Measurements from ENCODE around the gene ADGRA1. TPM values are rescaled to one million over a fixed set of nuclear protein-coding genes. Genes with fewer than 3 reads are reported as not detected.
A peak's percentile ranks its signal among the peaks of the same experiment; 100 is the strongest.

The ADGRA1 gene
- polyA plus RNA-seq, 3 donors, result not detected

DNA sequence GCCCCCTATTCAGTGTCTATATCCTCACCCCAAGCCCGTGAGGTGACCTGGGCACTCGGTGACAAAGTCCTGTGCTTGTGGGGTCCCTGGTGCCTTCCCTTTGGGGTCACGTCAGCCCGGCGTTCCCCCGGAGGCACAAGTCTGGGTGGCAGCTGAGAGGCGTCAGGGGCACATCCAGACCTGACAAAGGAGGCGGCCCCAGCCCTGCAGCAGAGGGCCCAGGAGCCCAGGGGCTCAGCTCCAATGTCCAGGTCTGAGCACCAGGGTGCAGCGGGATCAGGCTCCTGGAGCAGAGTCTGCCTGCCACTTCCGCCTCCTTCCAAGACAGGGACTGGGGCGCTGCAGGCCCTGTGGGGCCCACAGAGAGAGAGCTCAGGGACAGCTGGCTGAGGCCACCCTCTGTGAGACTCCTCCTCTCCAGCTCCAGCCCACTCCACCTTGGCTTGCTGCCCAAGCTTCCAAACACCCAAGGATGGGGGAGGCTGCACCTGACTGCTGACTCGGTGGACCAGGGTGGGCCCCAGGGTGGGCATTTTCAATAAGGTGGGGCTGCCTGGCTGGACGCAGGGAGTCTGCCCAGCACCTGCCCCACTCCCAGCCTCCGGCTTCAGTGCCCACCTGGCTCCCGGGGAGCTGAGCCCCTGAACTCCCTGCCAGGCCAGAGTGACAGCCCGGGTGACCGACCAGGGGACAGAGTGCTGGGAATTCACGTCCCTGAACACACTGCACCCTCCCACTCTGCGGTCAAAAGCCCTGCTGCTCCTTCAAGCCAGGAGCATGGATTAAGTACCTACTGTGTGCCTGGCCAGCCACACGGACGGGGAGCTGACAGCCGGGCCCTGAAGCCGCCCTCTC is 71.3 kb downstream of the ADGRA1 start:
- no peak overlapping the region for H3K4me2 ChIP-seq (replicated peaks; ENCODE audit: extremely low read depth, low read length, poor library complexity, severe bottlenecking)
- no peak for DNase-seq
- 68% methylated on average over 17 of the region's 23 CpGs for WGBS (ENCODE audit: insufficient coverage)
- Mint-ChIP-seq H3K4me3 (peak overlapping the region in 1 of 2 donors; percentile 57), H3K9me3 (peaks cover 0 to 3% (median 0%) of the 10 kb centered on the region in 7 donors), H3K4me1 (no peaks in the 10 kb centered on the region), H3K27ac (no peak overlapping the region), H3K36me3 (no peaks in the 10 kb centered on the region), H3K27me3 (ENCODE audit: low read depth in 3 of 3) (peaks cover 30 to 54% (median 38%) of the 10 kb centered on the region in 3 donors)
- H3K79me2 ChIP-seq (ENCODE audit: insufficient read depth, low read length), result no peaks in the 10 kb centered on the region
- H2AFZ ChIP-seq (ENCODE audit: insufficient read depth, low read depth, low read length, poor library complexity, severe bottlenecking), result no peak overlapping the region
- no peak overlapping the region for H3K4me3 ChIP-seq (replicated peaks in 1 of 3; ENCODE audit: low read depth in 2 of 3, low read length in 3 of 3)
- no peaks in the 10 kb centered on the region for H4K20me1 ChIP-seq (ENCODE audit: insufficient read depth, low read length)
- peaks cover 13 to 41% of the 10 kb centered on the region in 2 donors for H3K27me3 ChIP-seq (ENCODE audit: control insufficient read depth in 2 of 2, insufficient read depth in 2 of 2, low read length in 2 of 2)
- no peaks in the 10 kb centered on the region for H3K36me3 ChIP-seq (replicated peaks in 1 of 2; ENCODE audit: control insufficient read depth in 1 of 2, insufficient read depth in 2 of 2, low read length in 2 of 2)
- H3K4me1 ChIP-seq (ENCODE audit: control insufficient read depth in 1 of 2, insufficient read depth in 2 of 2, low read length in 2 of 2), result peaks cover 0 to 3% of the 10 kb centered on the region in 2 donors
- intact Hi-C loops (cut with micrococcal nuclease), result no loop called here
- TF ChIP-seq CTCF (IDR thresholded peaks at IDR 0.05), result no peak
- no peaks in the 10 kb centered on the region for H3K9me3 ChIP-seq (replicated peaks in 1 of 2; ENCODE audit: control insufficient read depth in 1 of 2, insufficient read depth in 1 of 2, low read length in 2 of 2)
- H3K27ac ChIP-seq (ENCODE audit: low read depth in 1 of 2, low read length in 2 of 2), result no peak overlapping the region
- no peak overlapping the region for H3K9ac ChIP-seq (ENCODE audit: insufficient read depth, low read length, poor library complexity, severe bottlenecking)

- H3K9ac ChIP-seq (ENCODE audit: insufficient read depth, low read length, poor library complexity, severe bottlenecking), result no peak overlapping the region
- Mint-ChIP-seq H3K4me3 (peak overlapping the region in 1 of 2 donors; percentile 57), H3K27me3 (ENCODE audit: low read depth in 3 of 3) (peaks cover 28 to 53% (median 41%) of the 10 kb centered on the region in 3 donors), H3K27ac (no peak overlapping the region), H3K9me3 (peaks cover 0 to 3% (median 0%) of the 10 kb centered on the region in 7 donors), H3K4me1 (no peaks in the 10 kb centered on the region), H3K36me3 (no peaks in the 10 kb centered on the region)
- H3K36me3 ChIP-seq (replicated peaks in 1 of 2; ENCODE audit: control insufficient read depth in 1 of 2, insufficient read depth in 2 of 2, low read length in 2 of 2), result no peaks in the 10 kb centered on the region
- H3K27me3 ChIP-seq (ENCODE audit: control insufficient read depth in 2 of 2, insufficient read depth in 2 of 2, low read length in 2 of 2), result peaks cover 13 to 41% of the 10 kb centered on the region in 2 donors
- no peak for DNase-seq
- intact Hi-C loops (cut with micrococcal nuclease), result no loop called here
- no peaks in the 10 kb centered on the region for H4K20me1 ChIP-seq (ENCODE audit: insufficient read depth, low read length)
- 30% methylated on average over 4 of the region's 18 CpGs for WGBS (ENCODE audit: insufficient coverage)
- H3K79me2 ChIP-seq (ENCODE audit: insufficient read depth, low read length), result no peaks in the 10 kb centered on the region
- H2AFZ ChIP-seq (ENCODE audit: insufficient read depth, low read depth, low read length, poor library complexity, severe bottlenecking), result no peak overlapping the region
- TF ChIP-seq CTCF (IDR thresholded peaks at IDR 0.05), result no peak
- no peak overlapping the region for H3K27ac ChIP-seq (ENCODE audit: low read depth in 1 of 2, low read length in 2 of 2)
- no peak overlapping the region for H3K4me3 ChIP-seq (replicated peaks in 1 of 3; ENCODE audit: low read depth in 2 of 3, low read length in 3 of 3)
- no peak overlapping the region for H3K4me2 ChIP-seq (replicated peaks; ENCODE audit: extremely low read depth, low read length, poor library complexity, severe bottlenecking)
- H3K4me1 ChIP-seq (ENCODE audit: control insufficient read depth in 1 of 2, insufficient read depth in 2 of 2, low read length in 2 of 2), result peaks cover 0 to 3% of the 10 kb centered on the region in 2 donors
- no peaks in the 10 kb centered on the region for H3K9me3 ChIP-seq (replicated peaks in 1 of 2; ENCODE audit: control insufficient read depth in 1 of 2, insufficient read depth in 1 of 2, low read length in 2 of 2)
These were observed 71.9 kb downstream of the ADGRA1 start for GRCh38 chr10:133159611-133159949.

Measured in CD14-positive monocyte (primary cell).